KMS-11 (cell line): Measurements from ENCODE around the gene RS1.

Experiments used
- H2AFZ ChIP-seq: fragments of 200-600 bp; sonication (generic); 2 replicates; pipeline ENCODE4 v1.6.1; 2016; ENCODE audit warnings: antibody characterized with exemption, mixed run types, low read depth
- H3K27ac ChIP-seq: fragments of 200-600 bp; sonication (generic); 2 replicates; pipeline ENCODE4 v1.6.1; 2016; ENCODE audit warnings: mild to moderate bottlenecking, mixed run types
- H3K27me3 ChIP-seq: fragments of 200-600 bp; sonication (generic); 2 replicates; pipeline ENCODE4 v1.6.1; 2017; ENCODE audit warnings: mild to moderate bottlenecking, low read depth, mixed run types, moderate library complexity; ENCODE audit not compliant: insufficient read depth
- H3K36me3 ChIP-seq: fragments of 200-600 bp; sonication (generic); 2 replicates; pipeline ENCODE4 v1.6.1; 2017; ENCODE audit warnings: mild to moderate bottlenecking, mixed run types; ENCODE audit not compliant: insufficient read depth
- H3K4me1 ChIP-seq: fragments of 200-600 bp; sonication (generic); 2 replicates; pipeline ENCODE4 v1.6.1; 2016; ENCODE audit warnings: mild to moderate bottlenecking, low read depth, mixed run types; ENCODE audit not compliant: poor library complexity, severe bottlenecking
- H3K4me2 ChIP-seq: fragments of 200-600 bp; sonication (generic); 2 replicates; pipeline ENCODE4 v1.7.0; 2016; ENCODE audit warnings: mild to moderate bottlenecking, mixed run types
- H3K4me3 ChIP-seq: fragments of 200-600 bp; sonication (generic); IDR thresholded peaks from 2 replicates; pipeline ENCODE4 v1.6.1; 2017; ENCODE audit warnings: low read depth, low read length, mixed read lengths; ENCODE audit not compliant: insufficient read depth
- H3K79me2 ChIP-seq: fragments of 200-600 bp; sonication (generic); 2 replicates; pipeline ENCODE4 v1.6.1; 2016; ENCODE audit warnings: low read depth, mixed run types; ENCODE audit not compliant: insufficient read depth
- H3K9ac ChIP-seq: fragments of 200-600 bp; sonication (generic); 2 replicates; pipeline ENCODE4 v1.6.1; 2016; ENCODE audit warnings: mild to moderate bottlenecking, mixed run types
- H4K20me1 ChIP-seq: fragments of 200-600 bp; sonication (generic); 2 replicates; pipeline ENCODE4 v1.6.1; 2016; ENCODE audit warnings: mild to moderate bottlenecking, mixed run types; ENCODE audit not compliant: insufficient read depth
- TF ChIP-seq, protein P1 (sequence below): fragments of 200-600 bp; sonication (generic); conservative IDR thresholded peaks from 2 replicates; pipeline ENCODE4 v1.6.1; 2017; ENCODE audit warnings: low read depth, mild to moderate bottlenecking, antibody characterized with exemption, low read length, moderate library complexity, mixed read lengths

RS1 gene

DNA sequence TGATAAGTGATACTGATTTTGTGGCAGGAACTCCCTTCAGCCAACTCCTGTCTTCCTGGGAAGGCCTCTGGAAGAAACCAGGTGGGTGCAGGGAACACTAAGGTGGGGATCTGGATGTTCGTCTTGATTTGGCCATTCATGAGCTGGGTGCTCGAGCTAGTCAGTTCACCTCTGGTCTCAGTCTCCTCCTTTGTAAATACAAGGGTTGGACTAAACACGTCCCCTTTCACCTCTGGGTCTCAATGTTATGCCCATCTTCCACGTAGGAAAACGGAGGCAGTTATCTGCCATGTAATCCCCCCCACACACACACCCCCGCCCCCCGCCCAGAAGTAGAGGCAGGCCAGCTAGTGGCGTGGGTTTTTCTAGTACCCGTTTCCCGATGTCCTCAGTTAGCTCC lies 4.1 kb upstream of the RS1 start:
- no peak overlapping the region for H3K27ac ChIP-seq
- H3K4me1 ChIP-seq = no peaks in the 10 kb centered on the region
- H3K36me3 ChIP-seq = no peaks in the 10 kb centered on the region
- H3K4me2 ChIP-seq = no peak overlapping the region
- no peaks in the 10 kb centered on the region for H3K79me2 ChIP-seq
- TF ChIP-seq, protein P1, sequence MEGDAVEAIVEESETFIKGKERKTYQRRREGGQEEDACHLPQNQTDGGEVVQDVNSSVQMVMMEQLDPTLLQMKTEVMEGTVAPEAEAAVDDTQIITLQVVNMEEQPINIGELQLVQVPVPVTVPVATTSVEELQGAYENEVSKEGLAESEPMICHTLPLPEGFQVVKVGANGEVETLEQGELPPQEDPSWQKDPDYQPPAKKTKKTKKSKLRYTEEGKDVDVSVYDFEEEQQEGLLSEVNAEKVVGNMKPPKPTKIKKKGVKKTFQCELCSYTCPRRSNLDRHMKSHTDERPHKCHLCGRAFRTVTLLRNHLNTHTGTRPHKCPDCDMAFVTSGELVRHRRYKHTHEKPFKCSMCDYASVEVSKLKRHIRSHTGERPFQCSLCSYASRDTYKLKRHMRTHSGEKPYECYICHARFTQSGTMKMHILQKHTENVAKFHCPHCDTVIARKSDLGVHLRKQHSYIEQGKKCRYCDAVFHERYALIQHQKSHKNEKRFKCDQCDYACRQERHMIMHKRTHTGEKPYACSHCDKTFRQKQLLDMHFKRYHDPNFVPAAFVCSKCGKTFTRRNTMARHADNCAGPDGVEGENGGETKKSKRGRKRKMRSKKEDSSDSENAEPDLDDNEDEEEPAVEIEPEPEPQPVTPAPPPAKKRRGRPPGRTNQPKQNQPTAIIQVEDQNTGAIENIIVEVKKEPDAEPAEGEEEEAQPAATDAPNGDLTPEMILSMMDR = no peak
- H2AFZ ChIP-seq = peak overlapping the region; percentile 86; the same call in 1 of the 2 replicates
- no peak overlapping the region for H3K9ac ChIP-seq
- H3K27me3 ChIP-seq = no peaks in the 10 kb centered on the region
- no peak overlapping the region for H3K4me3 ChIP-seq
- H4K20me1 ChIP-seq = no peaks in the 10 kb centered on the region

DNA sequence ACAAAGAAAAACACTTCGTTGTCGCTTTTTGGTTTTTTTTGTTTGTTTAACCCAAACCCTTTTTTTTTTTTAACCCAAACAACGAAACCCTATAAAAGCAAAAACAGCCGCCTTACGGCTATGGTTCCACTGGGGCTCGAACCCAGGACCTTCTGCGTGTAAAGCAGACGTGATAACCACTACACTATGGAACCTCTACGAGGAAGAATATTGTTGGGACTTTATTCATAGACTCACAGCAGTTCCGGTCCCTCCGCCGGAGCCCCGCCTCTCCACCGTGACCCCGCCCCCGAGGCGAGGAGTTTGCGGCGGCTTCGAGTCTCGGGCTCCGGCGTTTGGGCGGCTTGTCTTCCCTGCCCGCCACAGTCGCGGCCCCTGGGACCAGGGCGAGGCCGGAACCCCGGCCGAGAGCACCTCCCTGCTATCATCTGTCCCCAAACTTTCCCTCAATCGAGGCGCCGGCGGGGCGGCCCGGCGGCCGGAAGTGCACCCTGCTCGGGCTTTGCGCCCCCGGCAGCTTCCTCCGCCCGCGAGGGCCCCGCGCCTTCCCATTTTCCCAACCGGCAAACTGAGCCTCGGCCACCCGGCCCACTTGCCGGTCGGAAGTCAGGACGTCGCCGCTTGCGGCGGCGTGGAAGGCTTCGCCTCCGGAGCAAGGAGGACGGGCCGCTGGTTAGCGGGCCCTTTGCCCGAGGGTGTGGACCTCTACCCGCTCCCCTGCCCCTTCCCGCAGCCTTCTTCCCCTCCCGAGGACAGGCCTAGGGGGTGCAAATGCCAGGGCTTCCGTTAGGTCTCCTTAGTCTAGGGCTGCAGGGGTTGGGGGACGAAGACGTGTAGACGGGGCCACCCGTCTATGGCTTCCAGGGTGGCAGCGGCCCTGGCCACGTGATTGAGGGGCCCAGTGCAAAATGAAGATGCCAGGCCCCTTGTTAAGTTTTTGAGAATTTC lies 3.2 kb upstream of the RS1 start:
- no peaks in the 10 kb centered on the region for H3K36me3 ChIP-seq
- peak overlapping the region; percentile 82 for H3K9ac ChIP-seq
- TF ChIP-seq, protein P1 = no peak
- H3K4me2 ChIP-seq = peak overlapping the region; percentile 57
- no peaks in the 10 kb centered on the region for H3K4me1 ChIP-seq
- H4K20me1 ChIP-seq = no peaks in the 10 kb centered on the region
- peak overlapping the region; percentile 86 for H2AFZ ChIP-seq
- H3K79me2 ChIP-seq = no peaks in the 10 kb centered on the region
- H3K4me3 ChIP-seq = no peak overlapping the region
- peak overlapping the region; percentile 82 for H3K27ac ChIP-seq
- no peaks in the 10 kb centered on the region for H3K27me3 ChIP-seq

DNA sequence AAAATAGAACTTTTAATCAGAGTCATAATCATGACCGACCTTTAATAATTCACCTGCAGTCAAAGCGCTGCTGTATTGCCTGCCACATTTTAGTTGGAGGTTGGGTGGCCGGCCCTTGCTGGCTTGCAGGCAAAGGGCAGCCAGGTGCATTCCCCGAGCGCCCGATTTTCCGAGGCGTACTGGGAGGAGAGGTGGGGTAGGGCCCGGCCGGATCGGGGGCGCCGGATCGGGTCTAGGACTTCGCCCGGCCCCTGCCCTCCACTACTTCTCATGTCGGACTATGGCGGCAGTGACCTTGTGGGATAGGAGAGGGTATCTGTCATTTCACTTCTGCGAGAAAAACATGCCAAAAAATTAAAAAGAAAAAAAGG lies 2.5 kb upstream of the RS1 start:
- peak overlapping the region; percentile 82; the same call in 1 of the 2 replicates for H3K27ac ChIP-seq
- H3K79me2 ChIP-seq = no peaks in the 10 kb centered on the region
- H3K4me3 ChIP-seq = no peak overlapping the region
- H3K4me2 ChIP-seq = peak overlapping the region; percentile 47
- H3K27me3 ChIP-seq = no peaks in the 10 kb centered on the region
- no peaks in the 10 kb centered on the region for H3K36me3 ChIP-seq
- TF ChIP-seq, protein P1 = no peak
- H3K9ac ChIP-seq = peak overlapping the region; percentile 82; the same call in 1 of the 2 replicates
- peak overlapping the region; percentile 78; the same call in 1 of the 2 replicates for H2AFZ ChIP-seq
- no peaks in the 10 kb centered on the region for H3K4me1 ChIP-seq
- H4K20me1 ChIP-seq = no peaks in the 10 kb centered on the region

DNA sequence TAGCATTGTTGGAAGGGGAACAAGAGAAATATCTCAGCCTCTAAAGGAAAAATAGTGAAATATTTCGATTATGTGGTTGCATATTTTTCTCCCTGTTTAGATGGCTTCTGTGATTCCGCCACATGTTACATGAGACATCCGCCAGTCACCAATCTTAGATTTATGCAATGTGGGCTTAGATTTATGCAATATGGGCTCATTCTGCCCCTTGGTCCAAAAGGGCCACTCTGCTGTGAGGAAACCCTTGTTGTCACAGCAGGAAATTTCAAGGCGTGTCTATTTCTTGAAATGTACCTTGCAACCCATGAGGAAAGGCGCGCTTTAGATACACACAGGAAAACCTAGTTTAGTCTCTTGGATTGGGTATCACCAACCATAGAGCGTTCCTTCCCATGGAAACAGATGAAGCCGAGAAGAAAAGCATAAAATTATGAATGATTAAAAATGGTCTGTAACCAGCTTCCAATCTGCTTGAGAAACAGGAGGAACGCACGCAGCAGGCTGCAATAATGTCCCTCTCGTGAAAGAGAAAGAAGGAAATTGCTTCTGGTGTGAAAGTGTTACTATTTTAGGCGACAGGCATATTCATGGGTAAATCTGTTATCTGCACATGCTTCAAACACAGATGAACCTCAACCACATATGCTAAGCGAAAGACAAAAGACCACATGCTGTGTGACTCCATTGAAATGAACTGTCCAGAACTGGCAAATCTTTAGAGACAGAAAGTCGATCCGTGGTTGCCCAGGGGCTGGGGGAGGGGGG lies 3.7 kb downstream of the RS1 start:
- Histone ChIP-seq H3K36me3 (no peaks in the 10 kb centered on the region), H3K4me2 (no peak overlapping the region), H3K9ac (no peak overlapping the region), H2AFZ (no peak overlapping the region), H3K27ac (no peak overlapping the region), H3K4me3 (no peak overlapping the region), H4K20me1 (no peaks in the 10 kb centered on the region), H3K27me3 (no peaks in the 10 kb centered on the region), H3K79me2 (no peaks in the 10 kb centered on the region), H3K4me1 (no peaks in the 10 kb centered on the region)
- TF ChIP-seq, protein P1 = no peak
